Nephron (organoid): Measurements from ENCODE around the gene NDUFA6.
"Not testable (repeated sequence)": the region's sequence is repeated elsewhere in the genome, so short reads cannot be mapped to it uniquely, and the experiment has no call there.

Experiments used
- H3K27ac Mint-ChIP-seq, 3 experiments: 2 replicates each; pipeline ENCODE4 v1.8.0; 2020; ENCODE audit warnings: mixed read lengths in 3 of 3, mild to moderate bottlenecking in 2 of 3, moderate library complexity in 1 of 3
- H3K27me3 Mint-ChIP-seq: 2 replicates; pipeline ENCODE4 v1.8.0; 2021; ENCODE audit warnings: low read depth, mild to moderate bottlenecking, moderate library complexity, mixed read lengths
- H3K36me3 Mint-ChIP-seq: 2 replicates; pipeline ENCODE4 v1.8.0; 2020; ENCODE audit warnings: low read depth, mixed read lengths
- H3K4me1 Mint-ChIP-seq: 2 replicates; pipeline ENCODE4 v1.8.0; 2020; ENCODE audit warnings: mixed read lengths
- H3K4me3 Mint-ChIP-seq, 3 experiments: 2 replicates each; pipeline ENCODE4 v1.8.0; 2020; ENCODE audit warnings: mild to moderate bottlenecking in 3 of 3, mixed read lengths in 3 of 3, moderate library complexity in 2 of 3
- H3K9me3 Mint-ChIP-seq: 2 replicates; pipeline ENCODE4 v1.8.0; 2020; ENCODE audit warnings: mixed read lengths
- TF ChIP-seq, protein P1 (sequence below), 3 experiments: fragments of 200-600 bp; sonication (generic); IDR thresholded peaks; one replicate each; pipeline ENCODE4 v1.5.0; 2021; ENCODE audit warnings: antibody characterized with exemption in 3 of 3; ENCODE audit not compliant: unreplicated experiment in 3 of 3

NDUFA6 gene

DNA sequence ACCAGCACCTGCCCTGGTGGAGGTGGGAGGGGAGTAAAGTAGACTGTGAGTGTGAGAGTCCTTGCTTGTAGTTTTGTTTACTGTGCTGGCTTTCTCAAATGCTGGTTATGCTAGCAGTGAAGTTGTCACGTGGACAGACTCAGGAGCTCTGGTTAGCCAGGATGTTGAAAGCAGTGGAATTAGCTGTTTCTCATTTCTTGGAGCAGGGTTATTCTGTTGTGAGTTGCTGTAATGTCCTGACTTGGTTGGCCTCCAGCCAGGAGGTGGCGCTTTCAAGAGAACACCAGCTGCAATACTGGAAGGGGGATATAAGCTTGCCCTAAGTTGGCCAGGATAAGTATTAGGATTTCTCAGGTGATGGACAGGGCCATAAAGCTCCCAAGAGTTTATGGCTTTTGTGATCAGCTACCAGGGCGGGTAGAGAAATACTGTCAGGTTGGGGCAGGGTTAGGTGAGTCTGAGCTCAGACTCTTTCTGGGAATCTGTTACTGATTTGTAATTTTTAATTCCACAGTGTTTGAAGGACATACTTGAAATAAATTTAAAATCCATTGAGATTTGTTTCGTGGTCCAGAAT is 26.4 kb upstream of the NDUFA6 start:
- H3K9me3 Mint-ChIP-seq: peaks cover 26% of the 10 kb centered on the region
- H3K4me3 Mint-ChIP-seq: no peak overlapping the region
- H3K27ac Mint-ChIP-seq: no peak overlapping the region
- TF ChIP-seq, protein P1, sequence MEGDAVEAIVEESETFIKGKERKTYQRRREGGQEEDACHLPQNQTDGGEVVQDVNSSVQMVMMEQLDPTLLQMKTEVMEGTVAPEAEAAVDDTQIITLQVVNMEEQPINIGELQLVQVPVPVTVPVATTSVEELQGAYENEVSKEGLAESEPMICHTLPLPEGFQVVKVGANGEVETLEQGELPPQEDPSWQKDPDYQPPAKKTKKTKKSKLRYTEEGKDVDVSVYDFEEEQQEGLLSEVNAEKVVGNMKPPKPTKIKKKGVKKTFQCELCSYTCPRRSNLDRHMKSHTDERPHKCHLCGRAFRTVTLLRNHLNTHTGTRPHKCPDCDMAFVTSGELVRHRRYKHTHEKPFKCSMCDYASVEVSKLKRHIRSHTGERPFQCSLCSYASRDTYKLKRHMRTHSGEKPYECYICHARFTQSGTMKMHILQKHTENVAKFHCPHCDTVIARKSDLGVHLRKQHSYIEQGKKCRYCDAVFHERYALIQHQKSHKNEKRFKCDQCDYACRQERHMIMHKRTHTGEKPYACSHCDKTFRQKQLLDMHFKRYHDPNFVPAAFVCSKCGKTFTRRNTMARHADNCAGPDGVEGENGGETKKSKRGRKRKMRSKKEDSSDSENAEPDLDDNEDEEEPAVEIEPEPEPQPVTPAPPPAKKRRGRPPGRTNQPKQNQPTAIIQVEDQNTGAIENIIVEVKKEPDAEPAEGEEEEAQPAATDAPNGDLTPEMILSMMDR (IDR thresholded peaks at IDR 0.05; ENCODE audit: unreplicated experiment in 3 of 3): no peak
- H3K27me3 Mint-ChIP-seq: no peaks in the 10 kb centered on the region
- H3K36me3 Mint-ChIP-seq: peaks cover 41% of the 10 kb centered on the region
- H3K4me1 Mint-ChIP-seq: no peaks in the 10 kb centered on the region

DNA sequence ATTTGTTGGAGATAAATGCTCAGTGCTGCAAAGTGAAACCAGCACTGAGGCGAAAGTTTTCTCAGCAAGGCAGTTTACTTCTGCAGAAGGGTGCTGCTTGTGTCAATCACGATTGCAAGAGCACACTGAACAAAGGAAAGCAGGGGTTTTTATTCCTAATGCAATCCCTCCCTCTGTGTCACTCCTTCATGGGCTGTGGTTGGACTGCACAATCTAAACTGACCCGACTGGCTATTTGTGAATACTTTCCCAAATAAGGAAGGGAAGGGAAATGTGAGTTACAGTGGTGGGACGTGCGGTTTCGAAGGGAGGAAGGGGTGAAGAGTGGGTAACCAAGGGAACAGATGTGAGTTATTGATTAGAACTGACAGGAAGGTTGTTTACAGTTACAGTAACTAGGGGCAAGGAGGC is 24.9 kb upstream of the NDUFA6 start:
- H3K9me3 Mint-ChIP-seq: peaks cover 26% of the 10 kb centered on the region
- not testable (repeated sequence) for H3K4me1 Mint-ChIP-seq, H3K27me3 Mint-ChIP-seq, H3K4me3 Mint-ChIP-seq
- peaks cover 41% of the 10 kb centered on the region for H3K36me3 Mint-ChIP-seq
- H3K27ac Mint-ChIP-seq: peak overlapping the region in 1 of 3 experiments; percentile 78

DNA sequence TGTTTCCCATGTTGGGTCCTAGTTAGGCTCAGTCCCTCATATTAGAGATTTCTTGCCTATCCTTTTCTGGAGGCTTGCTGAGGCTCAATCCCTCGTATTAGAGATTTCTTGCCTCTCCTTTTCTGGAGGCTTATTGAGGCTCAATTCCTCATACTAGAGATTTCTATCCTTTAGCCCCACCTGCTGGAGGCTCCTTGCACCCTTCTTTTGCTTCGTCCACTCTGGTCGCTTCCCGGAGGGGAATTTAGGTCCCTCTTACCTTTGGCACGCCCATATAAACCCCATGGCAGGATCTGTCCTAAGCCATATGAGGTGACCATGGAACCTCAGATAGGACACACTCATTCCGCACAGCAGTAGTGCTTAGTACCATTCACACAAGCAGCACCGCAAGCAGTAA is 24.1 kb upstream of the NDUFA6 start:
- peaks cover 26% of the 10 kb centered on the region for H3K9me3 Mint-ChIP-seq
- no peaks in the 10 kb centered on the region for H3K27me3 Mint-ChIP-seq
- H3K27ac Mint-ChIP-seq: no peak overlapping the region

DNA sequence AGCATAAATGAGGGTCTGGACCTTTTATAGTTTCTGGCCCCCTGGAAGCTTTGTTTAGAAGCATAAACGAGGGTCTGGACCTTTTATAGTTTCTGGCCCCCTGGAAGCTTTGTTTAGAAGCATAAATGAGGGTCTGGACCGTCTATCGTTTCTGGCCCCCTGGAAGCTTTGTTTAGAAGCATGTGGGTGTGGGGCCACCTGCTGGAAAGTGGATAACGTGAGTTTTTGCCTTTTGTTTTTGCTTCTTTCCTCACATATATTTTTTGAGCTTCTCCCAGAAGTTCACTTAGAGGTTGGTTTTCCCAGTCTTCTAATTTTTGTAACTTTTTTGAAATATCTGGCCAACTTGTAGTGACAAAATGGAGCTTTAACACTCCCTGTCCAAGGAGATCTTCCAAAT is 22.2 kb upstream of the NDUFA6 start:
- not testable (repeated sequence) for H3K4me1 Mint-ChIP-seq

More for the DNA sequence above, 24.1 kb upstream of the NDUFA6 start:
- Mint-ChIP-seq H3K36me3 (peaks cover 41% of the 10 kb centered on the region), H3K4me3 (peak overlapping the region in 1 of 3 experiments; percentile 23), H3K4me1 (no peaks in the 10 kb centered on the region)
- TF ChIP-seq, protein P1 (IDR thresholded peaks at IDR 0.05; ENCODE audit: unreplicated experiment in 3 of 3): peak in 1 of 3 experiments; percentile 11

DNA sequence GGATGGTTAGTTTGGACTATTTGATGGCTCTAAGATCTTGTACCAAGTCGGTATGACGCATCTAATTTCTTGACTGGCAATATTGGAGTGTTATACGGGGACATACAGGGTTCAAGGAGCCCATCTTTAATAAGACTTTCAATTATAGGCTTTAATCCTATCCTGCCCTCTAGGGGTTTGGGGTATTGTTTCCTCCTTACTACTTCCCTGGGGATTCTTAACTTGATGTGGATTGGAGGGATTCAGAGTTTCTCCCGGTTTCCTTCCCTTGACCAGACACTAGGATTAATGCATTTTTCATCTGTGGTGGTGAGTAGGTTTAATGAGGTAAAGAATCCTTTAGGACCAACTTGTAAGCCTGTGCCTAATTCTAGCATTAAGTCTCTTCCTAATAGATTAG is 21.2 kb upstream of the NDUFA6 start:
- TF ChIP-seq, protein P1 (IDR thresholded peaks at IDR 0.05; ENCODE audit: unreplicated experiment in 3 of 3): no peak
- Mint-ChIP-seq H3K27me3 (no peaks in the 10 kb centered on the region), H3K36me3 (peaks cover 61% of the 10 kb centered on the region), H3K9me3 (peaks cover 32% of the 10 kb centered on the region), H3K27ac (no peak overlapping the region), H3K4me3 (no peak overlapping the region), H3K4me1 (no peaks in the 10 kb centered on the region)

More for the DNA sequence above, 22.2 kb upstream of the NDUFA6 start:
- H3K27me3 Mint-ChIP-seq, H3K4me3 Mint-ChIP-seq, H3K27ac Mint-ChIP-seq: not testable (repeated sequence)
- H3K36me3 Mint-ChIP-seq: peaks cover 56% of the 10 kb centered on the region
- peaks cover 27% of the 10 kb centered on the region for H3K9me3 Mint-ChIP-seq

DNA sequence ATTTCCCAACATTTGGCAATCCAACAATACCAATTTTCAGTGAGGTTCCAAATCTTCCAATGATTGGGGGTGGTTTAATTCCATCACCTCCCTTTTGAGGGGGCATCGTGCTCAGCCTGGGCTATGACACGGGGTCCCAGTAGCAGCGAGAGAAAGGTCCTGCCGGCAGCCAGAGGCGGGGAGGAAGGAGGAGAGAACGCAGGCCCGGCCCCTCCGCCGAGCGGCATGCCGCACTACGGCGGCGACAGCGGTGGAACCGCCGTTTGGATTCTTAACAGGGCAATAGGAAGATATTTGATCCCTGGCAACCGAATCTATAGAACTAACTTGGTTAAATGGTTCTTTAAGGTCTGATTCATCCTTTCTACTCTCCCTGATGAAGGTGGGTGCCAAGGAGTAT is 18.3 kb upstream of the NDUFA6 start:
- H3K4me1 Mint-ChIP-seq: no peaks in the 10 kb centered on the region
- no peaks in the 10 kb centered on the region for H3K27me3 Mint-ChIP-seq
- H3K4me3 Mint-ChIP-seq: no peak overlapping the region
- peaks cover 30% of the 10 kb centered on the region for H3K9me3 Mint-ChIP-seq
- H3K36me3 Mint-ChIP-seq: peaks cover 58% of the 10 kb centered on the region
- TF ChIP-seq, protein P1 (IDR thresholded peaks at IDR 0.05; ENCODE audit: unreplicated experiment in 3 of 3): no peak
- no peak overlapping the region for H3K27ac Mint-ChIP-seq

DNA sequence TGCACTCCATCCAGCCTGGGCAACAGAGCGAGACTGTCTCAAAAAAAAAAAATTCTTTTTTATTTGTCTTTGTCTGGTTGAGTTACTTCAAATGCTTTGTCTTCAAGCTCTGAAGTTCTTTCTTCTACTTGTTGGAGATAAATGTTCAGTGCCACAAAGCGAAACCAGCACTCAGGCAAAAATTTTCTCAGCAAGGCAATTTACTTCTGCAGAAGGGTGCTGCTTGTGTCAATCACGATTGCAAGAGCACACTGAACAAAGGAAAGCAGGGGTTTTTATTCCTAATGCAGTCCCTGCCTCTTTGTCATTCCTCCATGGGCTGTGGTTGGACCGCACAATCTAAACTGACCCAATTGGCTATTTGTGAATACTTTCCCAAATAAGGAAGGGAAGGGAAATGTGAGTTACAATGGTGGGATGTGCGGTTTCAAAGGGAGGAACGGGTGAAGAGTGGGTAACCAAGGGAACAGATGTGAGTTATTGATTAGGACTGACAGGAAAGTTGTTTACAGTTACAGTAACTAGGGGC is 13.8 kb upstream of the NDUFA6 start:
- H3K27ac Mint-ChIP-seq, H3K27me3 Mint-ChIP-seq, H3K4me1 Mint-ChIP-seq, H3K4me3 Mint-ChIP-seq: not testable (repeated sequence)
- Mint-ChIP-seq H3K9me3 (peaks cover 54% of the 10 kb centered on the region), H3K36me3 (peaks cover 74% of the 10 kb centered on the region)
